CD4-positive, alpha-beta memory T cell (primary cell): Measurements from ENCODE around the gene ZNF546. TPM values are rescaled to one million over a fixed set of nuclear protein-coding genes. Genes with fewer than 3 reads are reported as not detected.

Source experiments
- CTCF ChIA-PET: fragments of 350-600 bp; sonication (Branson Sonifier 250); formaldehyde crosslinking; loops from one replicate; lab custom pipeline; 2021; ENCODE audit warnings: inconsistent platforms; ENCODE audit not compliant: partially characterized antibody; lab: Charles Lee
- POLR2A ChIA-PET: fragments of 350-600 bp; sonication (Branson Sonifier 250); formaldehyde crosslinking; loops from one replicate; lab custom pipeline; 2021; ENCODE audit not compliant: partially characterized antibody; lab: Charles Lee
- DNase-seq, 5 donors: peaks; one replicate each; pipeline versions ENCODE4 v3.0.0 to v3.0.0-alpha.2; 2020 to 2022; ENCODE audit warnings: mixed read lengths in 1 of 5
- H3K27ac ChIP-seq: one replicate; pipeline ENCODE4 v1.7.0; 2013; ENCODE audit warnings: low read depth, low read length
- H3K27me3 ChIP-seq: 2 replicates; pipeline ENCODE4 v1.7.0; 2013; ENCODE audit warnings: mild to moderate bottlenecking, low read length, moderate library complexity; ENCODE audit not compliant: insufficient read depth
- H3K36me3 ChIP-seq: 2 replicates; pipeline ENCODE4 v1.7.0; 2013; ENCODE audit warnings: mild to moderate bottlenecking, low read length, moderate library complexity; ENCODE audit not compliant: insufficient read depth
- H3K4me1 ChIP-seq: 2 replicates; pipeline ENCODE4 v1.7.0; 2013; ENCODE audit warnings: mild to moderate bottlenecking, low read length, moderate library complexity; ENCODE audit not compliant: insufficient read depth
- H3K4me3 ChIP-seq, 2 donors: one replicate each; pipeline ENCODE4 v1.7.0; 2013; ENCODE audit warnings: low read length in 2 of 2, mild to moderate bottlenecking in 1 of 2
- H3K9me3 ChIP-seq, 2 donors: one replicate each; pipeline ENCODE4 v1.7.0; 2013; ENCODE audit warnings: low read length in 2 of 2, control low read depth in 1 of 2; ENCODE audit not compliant: control insufficient read depth in 1 of 2
- H3K27ac Mint-ChIP-seq, 7 donors: one replicate each; pipeline ENCODE4 v1.8.0; 2020 to 2021; ENCODE audit warnings: mixed read lengths in 7 of 7, mild to moderate bottlenecking in 6 of 7, inconsistent platforms in 3 of 7, moderate library complexity in 3 of 7
- H3K27me3 Mint-ChIP-seq, 2 donors: one replicate each; pipeline ENCODE4 v1.8.0; 2020 to 2021; ENCODE audit warnings: mixed read lengths in 2 of 2
- H3K36me3 Mint-ChIP-seq, 2 donors: one replicate each; pipeline ENCODE4 v1.8.0; 2020 to 2021; ENCODE audit warnings: mixed read lengths in 2 of 2, inconsistent platforms in 1 of 2, mild to moderate bottlenecking in 1 of 2
- H3K4me1 Mint-ChIP-seq, 4 donors: one replicate each; pipeline ENCODE4 v1.8.0; 2020 to 2021; ENCODE audit warnings: mixed read lengths in 4 of 4, mild to moderate bottlenecking in 1 of 4
- H3K4me3 Mint-ChIP-seq, 8 donors: one replicate each; pipeline ENCODE4 v1.8.0; 2020 to 2021; ENCODE audit warnings: mixed read lengths in 8 of 8, mild to moderate bottlenecking in 7 of 8, moderate library complexity in 6 of 8, inconsistent platforms in 3 of 8
- H3K9me3 Mint-ChIP-seq, 8 donors: one replicate each; pipeline ENCODE4 v1.8.0; 2020 to 2021; ENCODE audit warnings: mixed read lengths in 8 of 8, mild to moderate bottlenecking in 5 of 8, inconsistent platforms in 3 of 8, moderate library complexity in 1 of 8
- intact Hi-C: fragments of 100-400 bp; cut with micrococcal nuclease; formaldehyde crosslinking; loops from one replicate; pipeline ENCODE4 v1.15.1; 2023
- polyA plus RNA-seq, 2 donors: library from polyadenylated mRNA; unstranded; fragments of 300-500 nt; fragmentation: Illumina TruSeq; gene quantifications; one replicate each; pipeline ENCODE4 v1.2.3, GENCODE V29; 2021
- total RNA-seq, 2 experiments: library from RNA; stranded (reverse); gene quantifications; one replicate each; pipeline ENCODE4 v1.2.3, GENCODE V29; 2021

The ZNF546 gene
- total and polyA plus RNA-seq, 4 experiments from 2014 or later = 2.9 to 18.4 (median 10.2) TPM

DNA sequence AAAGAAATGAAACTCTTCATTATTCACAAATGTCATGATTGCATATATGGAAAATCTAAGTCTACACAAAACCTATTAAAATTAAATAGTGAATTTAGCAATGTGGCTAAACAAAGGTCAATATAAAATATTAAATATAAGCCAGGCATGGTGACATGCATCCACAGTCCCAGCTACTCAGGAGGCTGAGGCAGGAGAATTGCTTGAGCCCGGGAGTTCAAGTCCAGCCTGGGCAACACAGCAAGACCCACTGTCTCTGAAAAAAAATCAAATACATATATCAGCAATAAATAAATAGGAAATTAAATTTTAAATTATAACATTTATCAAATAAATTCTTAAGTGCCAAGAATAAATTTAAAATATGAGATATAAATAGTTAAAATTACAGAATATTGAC, 14.0 kb upstream of the ZNF546 start:
- no peak overlapping the region for H3K4me3 Mint-ChIP-seq

DNA sequence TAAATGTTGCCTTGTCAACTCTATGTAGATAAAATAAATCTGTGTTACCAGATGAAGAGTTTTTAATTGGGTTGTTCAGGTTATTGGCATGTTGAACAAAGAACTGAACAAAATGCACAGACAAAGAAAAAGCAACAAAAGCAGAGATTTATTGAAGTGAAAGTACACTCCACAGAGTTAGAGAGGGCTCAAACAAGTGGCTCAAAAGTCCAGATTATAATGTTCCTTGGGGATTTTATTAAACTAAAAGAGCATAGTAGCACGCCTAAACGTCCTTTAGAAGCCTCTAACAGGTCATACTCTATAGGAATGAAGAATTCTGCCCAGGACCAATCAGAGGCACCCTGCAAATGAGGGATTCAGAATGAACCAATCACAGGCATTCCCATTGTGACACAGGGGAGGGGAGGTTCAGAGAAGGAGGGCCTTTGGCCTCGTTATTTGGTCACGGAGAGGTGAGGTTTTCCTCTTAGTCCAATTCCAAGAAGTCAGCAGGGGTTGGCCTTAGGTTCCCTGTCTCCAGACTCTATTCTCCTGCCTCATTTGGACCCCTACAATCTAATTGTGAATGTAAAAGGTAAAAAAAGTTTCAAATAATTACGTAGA, 13.1 kb upstream of the ZNF546 start:
- DNase-seq = no peak
- Histone ChIP-seq H3K9me3 (peaks cover 0 to 6% of the 10 kb centered on the region in 2 donors), H3K4me3 (no peak overlapping the region), H3K36me3 (peaks cover 26% of the 10 kb centered on the region), H3K4me1 (no peaks in the 10 kb centered on the region), H3K27ac (no peak overlapping the region), H3K27me3 (no peaks in the 10 kb centered on the region)
- no peaks in the 10 kb centered on the region for H3K27me3 Mint-ChIP-seq
- intact Hi-C loops = no loop called here
- CTCF ChIA-PET = interaction anchor here (1.2 kb wide), 1 partner anchor 13 kb away, joined by 4 read pairs; the partner anchor contains the start of gene PSMC4
- peaks cover 0 to 42% (median 37%) of the 10 kb centered on the region in 8 donors for H3K9me3 Mint-ChIP-seq
- H3K4me1 Mint-ChIP-seq = peaks cover 0 to 12% (median 6%) of the 10 kb centered on the region in 4 donors
- peaks cover 69 to 72% of the 10 kb centered on the region in 2 donors for H3K36me3 Mint-ChIP-seq
- H3K4me3 Mint-ChIP-seq = no peak overlapping the region
- POLR2A ChIA-PET = interaction anchor here (1.5 to 1.7 kb wide), 2 partner anchors 13 to 14 kb away, joined by 3 to 4 read pairs; partner anchors contain the start of gene ZNF546
- peak overlapping the region in 2 of 7 donors; percentile 7 to 42 for H3K27ac Mint-ChIP-seq

More for the DNA sequence above, 14.0 kb upstream of the ZNF546 start:
- H3K9me3 Mint-ChIP-seq = peaks cover 0 to 41% (median 35%) of the 10 kb centered on the region in 8 donors
- Histone ChIP-seq H3K27me3 (no peaks in the 10 kb centered on the region), H3K9me3 (peaks cover 0 to 6% of the 10 kb centered on the region in 2 donors), H3K27ac (no peak overlapping the region), H3K36me3 (peaks cover 35% of the 10 kb centered on the region), H3K4me1 (no peaks in the 10 kb centered on the region), H3K4me3 (no peak overlapping the region)
- no peaks in the 10 kb centered on the region for H3K27me3 Mint-ChIP-seq
- CTCF ChIA-PET = no interaction called here
- no peak for DNase-seq
- peaks cover 75 to 77% of the 10 kb centered on the region in 2 donors for H3K36me3 Mint-ChIP-seq
- H3K4me1 Mint-ChIP-seq = peaks cover 0 to 11% (median 6%) of the 10 kb centered on the region in 4 donors
- POLR2A ChIA-PET = no interaction called here
- intact Hi-C loops = no loop called here
- H3K27ac Mint-ChIP-seq = no peak overlapping the region

DNA sequence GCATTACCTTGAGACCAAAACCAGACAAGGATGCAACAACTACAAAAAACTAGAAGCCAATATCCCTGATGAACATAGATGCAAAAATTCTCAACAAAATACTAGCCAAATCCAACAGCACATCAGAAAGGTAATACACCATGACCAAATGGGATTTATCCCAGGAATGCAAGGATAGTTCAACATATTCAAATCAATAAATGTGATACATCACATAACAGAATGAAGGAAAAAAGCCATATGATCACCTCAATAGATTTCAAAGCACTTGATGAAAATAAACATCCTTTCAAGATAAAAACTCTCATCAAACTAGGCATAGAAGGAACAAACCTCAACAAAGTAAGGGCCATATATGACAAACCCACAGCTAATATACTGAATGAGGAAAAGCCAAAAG, 10.2 kb upstream of the ZNF546 start:
- H3K27me3 Mint-ChIP-seq = no peaks in the 10 kb centered on the region
- H3K4me1 Mint-ChIP-seq = peaks cover 16 to 32% (median 18%) of the 10 kb centered on the region in 4 donors
- H3K36me3 Mint-ChIP-seq = peaks cover 49 to 52% of the 10 kb centered on the region in 2 donors
- Histone ChIP-seq H3K9me3 (peaks cover 0 to 6% of the 10 kb centered on the region in 2 donors), H3K27me3 (no peaks in the 10 kb centered on the region), H3K4me3 (no peak overlapping the region), H3K27ac (no peak overlapping the region), H3K36me3 (no peaks in the 10 kb centered on the region), H3K4me1 (no peaks in the 10 kb centered on the region)
- CTCF ChIA-PET = interaction anchor here (1.7 kb wide), 1 partner anchor 16 kb away, joined by 5 read pairs; the partner anchor contains the start of gene PSMC4
- intact Hi-C loops = no loop called here
- POLR2A ChIA-PET = no interaction called here
- peak overlapping the region in 1 of 7 donors; percentile 11 for H3K27ac Mint-ChIP-seq
- no peak for DNase-seq
- H3K4me3 Mint-ChIP-seq = no peak overlapping the region
- peaks cover 0 to 42% (median 37%) of the 10 kb centered on the region in 8 donors for H3K9me3 Mint-ChIP-seq

DNA sequence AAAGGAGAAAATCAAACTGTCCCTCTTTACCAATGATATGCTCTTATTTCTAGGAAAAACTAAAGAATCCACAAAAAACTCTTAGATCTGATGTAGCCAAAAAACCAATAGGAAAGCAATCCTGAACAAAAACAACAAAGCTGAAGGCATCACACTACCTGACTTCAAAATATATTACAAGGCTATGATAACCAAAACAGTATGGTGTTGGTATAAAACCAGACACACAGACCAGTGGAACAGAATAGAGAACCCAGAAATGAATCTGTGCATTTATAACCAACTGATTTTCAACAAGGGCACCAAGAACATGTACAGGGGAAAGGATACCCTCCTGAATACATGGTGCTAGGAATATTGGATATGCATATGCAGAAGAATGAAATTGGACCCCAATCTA, 9.7 kb upstream of the ZNF546 start:
- Mint-ChIP-seq H3K27ac (no peak overlapping the region), H3K9me3 (peaks cover 0 to 42% (median 37%) of the 10 kb centered on the region in 8 donors), H3K4me3 (peak overlapping the region in 1 of 8 donors; percentile 11), H3K36me3 (peaks cover 46 to 49% of the 10 kb centered on the region in 2 donors), H3K4me1 (peaks cover 20 to 34% (median 22%) of the 10 kb centered on the region in 4 donors), H3K27me3 (no peaks in the 10 kb centered on the region)
- intact Hi-C loops = no loop called here
- no peak for DNase-seq
- Histone ChIP-seq H3K27ac (no peak overlapping the region), H3K4me1 (no peaks in the 10 kb centered on the region), H3K4me3 (no peak overlapping the region), H3K36me3 (no peaks in the 10 kb centered on the region), H3K9me3 (peaks cover 0 to 6% of the 10 kb centered on the region in 2 donors), H3K27me3 (no peaks in the 10 kb centered on the region)
- ChIA-PET CTCF (interaction anchor here (1.7 kb wide), 1 partner anchor 17 kb away, joined by 5 read pairs; the partner anchor contains the start of gene PSMC4), POLR2A (no interaction called here)

DNA sequence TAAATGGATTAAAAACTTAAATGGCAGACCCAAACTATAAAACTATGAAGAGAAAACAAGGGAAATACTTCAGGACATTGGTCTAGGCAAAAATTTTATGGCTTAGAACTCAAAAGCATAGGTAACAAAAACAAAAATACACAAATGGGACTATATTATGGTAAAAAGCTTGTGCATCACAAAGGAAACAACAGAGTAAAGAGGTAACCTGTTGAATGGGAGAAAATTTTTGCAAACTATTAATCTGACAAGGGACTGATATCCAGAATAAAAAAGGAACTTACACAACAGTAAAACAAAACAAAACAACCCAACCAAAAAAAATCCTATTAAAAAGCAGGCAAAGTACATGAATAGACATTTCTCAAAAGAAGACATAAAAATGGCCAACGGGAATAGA, 9.3 kb upstream of the ZNF546 start:
- peaks cover 20 to 37% (median 25%) of the 10 kb centered on the region in 4 donors for H3K4me1 Mint-ChIP-seq
- Histone ChIP-seq H3K27me3 (no peaks in the 10 kb centered on the region), H3K9me3 (peaks cover 0 to 6% of the 10 kb centered on the region in 2 donors), H3K36me3 (no peaks in the 10 kb centered on the region), H3K27ac (no peak overlapping the region), H3K4me1 (no peaks in the 10 kb centered on the region), H3K4me3 (no peak overlapping the region)
- no peak overlapping the region for H3K4me3 Mint-ChIP-seq
- intact Hi-C loops = no loop called here
- DNase-seq = no peak
- ChIA-PET POLR2A (no interaction called here), CTCF (interaction anchor here (1.7 kb wide), 1 partner anchor 17 kb away, joined by 5 read pairs; the partner anchor contains the start of gene PSMC4)
- no peaks in the 10 kb centered on the region for H3K27me3 Mint-ChIP-seq
- peaks cover 42 to 45% of the 10 kb centered on the region in 2 donors for H3K36me3 Mint-ChIP-seq
- H3K27ac Mint-ChIP-seq = no peak overlapping the region
- peaks cover 0 to 42% (median 37%) of the 10 kb centered on the region in 8 donors for H3K9me3 Mint-ChIP-seq

DNA sequence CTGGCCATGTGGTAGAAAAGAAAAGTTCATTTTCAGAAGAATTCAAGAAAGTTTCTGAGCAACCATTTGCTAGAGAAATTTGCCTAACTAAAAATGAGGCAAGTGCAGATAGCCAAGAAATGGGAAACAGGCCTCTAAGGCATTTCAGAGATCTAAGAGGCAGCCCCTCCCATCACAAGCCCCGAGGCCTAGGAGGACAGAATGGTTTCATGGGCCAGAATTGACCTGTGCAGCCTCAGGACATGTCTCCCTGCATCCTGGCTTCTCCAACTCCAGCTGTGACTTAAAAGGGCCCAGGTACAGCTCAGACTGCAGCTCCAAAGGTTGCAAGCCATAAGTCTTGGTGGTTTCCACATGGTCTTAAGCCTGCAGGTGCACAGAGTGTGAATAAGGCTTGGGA, 3.3 kb upstream of the ZNF546 start:
- H3K4me1 Mint-ChIP-seq = peaks cover 42 to 72% (median 54%) of the 10 kb centered on the region in 4 donors
- POLR2A ChIA-PET = interaction anchor here (1.3 kb wide), 1 partner anchor 13 kb away, joined by 4 read pairs; no protein-coding TSS in a partner anchor
- no peak overlapping the region for H3K27ac ChIP-seq
- DNase-seq = no peak
- H3K9me3 ChIP-seq = peaks cover 0 to 4% of the 10 kb centered on the region in 2 donors
- no peaks in the 10 kb centered on the region for H3K36me3 ChIP-seq
- CTCF ChIA-PET = interaction anchor here (1.3 kb wide), 1 partner anchor 23 kb away, joined by 3 read pairs; the partner anchor contains the start of gene PSMC4
- no peaks in the 10 kb centered on the region for H3K27me3 ChIP-seq
- H3K27me3 Mint-ChIP-seq = no peaks in the 10 kb centered on the region
- no peak overlapping the region for H3K27ac Mint-ChIP-seq
- peaks cover 19% of the 10 kb centered on the region for H3K4me1 ChIP-seq
- peaks cover 9 to 22% of the 10 kb centered on the region in 2 donors for H3K36me3 Mint-ChIP-seq
- no peak overlapping the region for H3K4me3 Mint-ChIP-seq
- H3K9me3 Mint-ChIP-seq = peaks cover 0 to 11% (median 0%) of the 10 kb centered on the region in 8 donors
- no peak overlapping the region for H3K4me3 ChIP-seq
- intact Hi-C loops = no loop called here

DNA sequence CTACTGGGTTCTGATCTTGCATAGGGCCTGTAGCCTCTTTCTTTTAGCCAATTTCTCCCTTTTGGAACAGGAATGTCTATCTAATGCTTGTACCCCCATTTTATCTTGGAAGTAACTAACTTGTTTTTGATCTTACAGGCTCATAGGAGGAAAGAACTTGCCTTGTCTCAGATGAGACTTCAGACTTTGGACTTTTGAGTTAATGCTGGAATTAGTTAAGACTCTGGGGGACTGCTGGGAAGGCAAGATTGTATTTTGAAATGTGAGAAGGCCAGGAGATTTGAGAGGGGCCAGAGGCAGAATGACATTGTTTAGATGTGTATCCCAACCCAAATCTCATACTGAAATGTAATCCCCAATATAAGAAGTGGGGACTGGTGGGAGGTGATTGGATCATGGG, 2.5 kb upstream of the ZNF546 start:
- CTCF ChIA-PET = no interaction called here
- Mint-ChIP-seq H3K4me1 (peaks cover 39 to 72% (median 51%) of the 10 kb centered on the region in 4 donors), H3K9me3 (peaks cover 0 to 11% (median 0%) of the 10 kb centered on the region in 8 donors), H3K36me3 (peaks cover 6 to 20% of the 10 kb centered on the region in 2 donors), H3K4me3 (no peak overlapping the region), H3K27me3 (no peaks in the 10 kb centered on the region), H3K27ac (no peak overlapping the region)
- peaks cover 19% of the 10 kb centered on the region for H3K4me1 ChIP-seq
- no peaks in the 10 kb centered on the region for H3K36me3 ChIP-seq
- no peak overlapping the region for H3K27ac ChIP-seq
- intact Hi-C loops = no loop called here
- no peak for DNase-seq
- peaks cover 0 to 4% of the 10 kb centered on the region in 2 donors for H3K9me3 ChIP-seq
- POLR2A ChIA-PET = interaction anchor here (1.3 kb wide), 1 partner anchor 14 kb away, joined by 4 read pairs; no protein-coding TSS in a partner anchor
- H3K27me3 ChIP-seq = no peaks in the 10 kb centered on the region
- H3K4me3 ChIP-seq = no peak overlapping the region
